GM10266 (cell line): ENCODE measurements around the gene C19orf85.
"Not testable (repeated sequence)": the region's sequence is repeated elsewhere in the genome, so short reads cannot be mapped to it uniquely, and the experiment has no call there.

Experiments
- DNase-seq: peaks from one replicate; pipeline ENCODE4 v3.0.0; 2012; ENCODE audit errors: extremely low spot score
- CTCF ChIP-seq: IDR thresholded peaks from 2 replicates; pipeline ENCODE4 v1.5.1; 2012; ENCODE audit warnings: mild to moderate bottlenecking, low read depth; ENCODE audit not compliant: control insufficient read depth, insufficient read depth; ENCODE audit errors: missing control alignments

The C19orf85 gene

GRCh38 chr19:55432241-55432959 lies 32.2 kb downstream of the C19orf85 start:
- no peak for TF ChIP-seq CTCF
- no peak for DNase-seq

- no peak for TF ChIP-seq CTCF
- DNase-seq: no peak
Observed at GRCh38 chr19:55431183-55431582, 33.4 kb downstream of the C19orf85 start.

- TF ChIP-seq CTCF: no peak
- no peak for DNase-seq
Observed at GRCh38 chr19:55426042-55426441, 38.5 kb downstream of the C19orf85 start.

- TF ChIP-seq CTCF: no peak
Observed at GRCh38 chr19:55424518-55424917, 40.0 kb downstream of the C19orf85 start.

GRCh38 chr19:55423225-55424005 lies 41.1 kb downstream of the C19orf85 start:
- DNase-seq: no peak

More at GRCh38 chr19:55424518-55424917, 40.0 kb downstream of the C19orf85 start:
- DNase-seq: no peak

GRCh38 chr19:55421281-55421680 lies 43.3 kb downstream of the C19orf85 start:
- not testable (repeated sequence) for DNase-seq

More at GRCh38 chr19:55423225-55424005, 41.1 kb downstream of the C19orf85 start:
- no peak for TF ChIP-seq CTCF

- TF ChIP-seq CTCF: no peak
- DNase-seq: no peak
Observed at GRCh38 chr19:55419624-55420236, 44.8 kb downstream of the C19orf85 start.
